Umbilical cord (tissue), 2 donors: ENCODE data around the gene SPARC. TPM values are rescaled to one million over a fixed set of nuclear protein-coding genes. Genes with fewer than 3 reads are reported as not detected.

Source experiments
- DNase-seq: peaks from one replicate; pipeline ENCODE4 v3.0.0-alpha.2; 2015; ENCODE audit warnings: low spot score
- total RNA-seq: library from RNA; depleted of rRNA; stranded (reverse); fragments of >200 nt; gene quantifications from one replicate; pipeline ENCODE4 v1.2.3, GENCODE V29; 2014; ENCODE audit warnings: low replicate concordance; ENCODE audit not compliant: insufficient read depth

Gene SPARC
- total RNA-seq, 1 donor from 2014 or later: 7,643 TPM

DNA sequence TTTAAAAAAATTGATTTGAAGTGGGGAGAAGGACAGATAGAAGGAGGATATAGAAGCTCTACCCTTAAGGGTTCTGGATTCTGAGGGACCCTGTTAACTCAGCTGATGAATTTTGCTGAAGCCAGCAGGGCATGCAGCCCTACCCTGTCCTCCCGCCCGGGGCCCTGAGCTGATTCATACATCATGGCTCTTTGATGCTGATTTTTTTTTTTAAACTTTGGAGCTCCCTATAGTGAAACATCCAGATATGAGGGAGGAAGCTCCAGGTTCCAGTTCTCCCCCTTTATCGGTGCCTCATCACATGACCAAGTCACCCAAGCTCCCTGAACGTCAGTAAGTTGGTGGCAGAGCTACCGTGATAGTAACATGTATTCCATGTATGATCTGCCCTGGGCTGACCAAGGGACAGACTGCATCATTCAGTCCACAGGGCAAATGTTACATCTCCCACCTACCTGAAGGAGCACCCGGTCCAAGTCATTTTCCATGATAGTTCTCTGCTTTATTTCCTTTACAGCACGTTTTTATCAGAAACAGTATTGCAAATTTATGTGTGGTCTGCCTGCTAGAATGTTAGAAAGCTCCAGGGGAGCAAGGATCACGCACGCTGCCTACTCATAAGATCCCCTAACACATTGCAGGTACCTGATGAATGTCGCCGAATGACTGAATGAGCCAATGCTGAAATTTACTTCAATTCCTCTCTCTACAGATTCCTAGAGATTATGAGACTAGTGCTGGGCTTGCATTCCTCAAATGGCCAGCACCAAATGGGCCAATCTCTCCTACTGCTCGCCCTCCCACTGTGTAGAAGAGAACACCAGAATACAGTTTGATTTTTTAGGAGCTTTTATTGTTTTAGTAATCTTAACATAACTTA is 25.9 kb downstream of the SPARC start:
- DNase-seq: peak; percentile 92

DNA sequence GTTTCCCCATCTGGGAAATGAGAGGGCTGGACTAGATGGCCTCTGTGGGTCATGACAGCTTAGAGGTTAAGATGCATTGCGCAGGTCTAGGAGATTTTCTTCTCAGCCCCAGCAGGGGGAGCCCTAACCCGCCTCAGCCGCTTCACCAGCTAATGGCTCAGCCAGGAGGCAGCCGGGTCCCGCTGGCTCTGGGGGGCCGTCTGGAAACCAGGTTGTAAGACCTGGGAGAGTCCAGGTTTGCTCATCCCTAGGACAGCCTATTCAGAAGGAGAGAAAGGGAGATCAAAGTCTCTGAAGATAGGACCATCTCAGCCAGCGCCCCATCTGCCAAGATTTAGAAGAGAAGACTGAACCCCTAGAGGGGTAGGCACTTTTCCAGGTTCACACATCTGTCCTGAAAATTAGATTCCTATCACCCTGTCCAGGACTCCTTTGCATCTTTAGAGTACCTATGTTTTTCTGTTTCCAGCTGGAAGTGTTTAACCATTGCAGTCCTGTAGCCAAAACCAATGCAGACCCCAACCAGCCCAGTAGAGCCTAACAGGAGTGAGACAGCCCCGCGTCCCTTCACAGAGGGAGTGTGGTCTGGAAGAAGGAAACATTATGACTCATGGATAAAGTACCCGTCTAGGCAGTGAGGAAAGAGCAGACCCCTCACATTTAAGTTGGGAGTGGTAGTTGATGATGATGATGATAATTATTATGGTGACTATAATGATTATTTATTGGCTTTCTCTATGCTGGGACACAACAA is 27.5 kb downstream of the SPARC start:
- DNase-seq: peak; percentile 89

DNA sequence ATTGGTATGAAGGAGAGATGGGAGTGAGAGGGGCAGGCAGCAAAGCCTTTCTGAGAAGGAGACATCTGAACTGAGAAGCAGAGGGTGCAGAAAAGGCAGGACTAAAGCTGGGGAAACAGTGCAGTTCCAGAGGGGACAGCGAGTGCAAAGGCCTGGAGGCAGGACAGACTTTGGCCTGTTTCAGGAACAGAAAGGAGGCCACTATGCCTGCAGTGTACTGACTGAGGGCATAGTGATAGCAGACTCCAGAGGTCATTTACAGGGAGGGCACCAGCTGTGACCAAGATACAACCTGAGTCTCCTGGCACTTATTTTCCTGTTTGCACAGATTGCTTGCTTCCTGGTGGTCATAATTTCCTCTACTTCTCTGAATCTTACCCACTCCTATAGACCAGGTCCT is 29.6 kb downstream of the SPARC start:
- DNase-seq: no peak

- DNase-seq: no peak
These were observed 30.4 kb downstream of the SPARC start for GRCh38 chr5:151656311-151656710.

GRCh38 chr5:151651997-151652645 is 34.6 kb downstream of the SPARC start:
- peak; percentile 90 for DNase-seq

DNA sequence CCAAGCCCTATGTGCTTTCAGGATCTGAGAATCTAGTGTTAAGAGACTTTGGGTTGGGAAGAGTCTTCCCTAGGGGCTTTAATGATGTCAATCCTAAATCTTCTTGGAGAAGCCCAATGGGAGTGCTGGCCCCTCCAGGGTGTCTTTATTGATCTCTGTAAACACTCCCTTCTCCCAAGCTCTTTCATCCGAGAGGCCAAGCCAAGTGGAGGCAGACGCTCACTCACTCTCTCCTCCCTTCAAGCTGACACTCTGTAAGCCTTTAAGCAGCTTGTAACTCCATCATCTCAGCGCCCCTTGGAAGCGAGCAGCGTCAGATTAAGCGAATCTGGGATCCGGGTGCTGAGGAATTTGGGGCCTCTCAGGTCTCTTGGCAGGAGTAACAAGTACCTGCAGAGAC is 37.7 kb downstream of the SPARC start:
- no peak for DNase-seq

DNA sequence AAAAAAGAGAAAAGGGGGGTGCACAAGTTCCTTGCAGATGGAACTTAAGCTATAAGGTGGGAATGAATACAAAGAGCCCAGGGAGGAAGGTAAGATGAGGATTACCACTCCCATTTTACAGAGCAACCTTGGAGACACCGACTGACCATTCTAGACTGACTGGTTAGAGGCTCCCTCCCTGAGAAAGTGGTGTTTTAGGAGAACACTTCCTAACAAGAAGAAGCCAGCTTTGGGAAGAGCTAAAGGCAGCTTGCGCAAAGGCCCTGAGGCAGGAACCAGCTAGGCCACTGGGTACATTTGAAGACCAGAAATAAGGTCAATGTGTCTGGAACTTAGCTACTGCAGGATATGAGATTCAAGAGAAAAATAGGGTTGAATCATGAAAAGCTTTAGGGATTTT is 38.6 kb downstream of the SPARC start:
- no peak for DNase-seq

DNA sequence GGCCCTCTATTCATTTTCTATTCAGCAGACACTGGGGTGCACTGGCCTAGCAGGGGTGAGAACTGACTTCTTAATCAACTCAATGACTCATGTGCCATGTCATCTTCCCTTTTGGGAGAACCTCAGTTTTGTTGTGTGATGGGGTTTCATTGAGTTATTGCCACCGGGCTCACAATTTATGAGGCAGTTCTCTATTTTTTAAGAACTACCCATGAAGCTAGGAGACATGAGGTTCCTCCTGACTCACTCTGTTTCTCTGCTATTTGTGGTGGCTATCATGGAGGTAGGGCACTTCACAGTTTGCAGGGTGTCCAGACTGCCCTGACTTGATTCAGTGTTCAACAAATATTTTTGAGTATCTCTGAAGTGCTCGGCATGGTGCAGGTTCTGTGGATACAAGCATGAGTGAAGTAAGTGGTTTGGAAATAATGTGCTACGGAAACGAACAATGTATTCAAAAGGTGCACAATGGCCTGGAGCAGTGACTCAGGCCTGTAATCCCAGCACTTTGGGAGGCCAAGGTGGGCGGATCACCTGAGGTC is 39.3 kb downstream of the SPARC start:
- DNase-seq: no peak

- no peak for DNase-seq
These were observed 40.4 kb downstream of the SPARC start for GRCh38 chr5:151646334-151646733.

GRCh38 chr5:151643388-151643787 is 43.3 kb downstream of the SPARC start:
- no peak for DNase-seq

DNA sequence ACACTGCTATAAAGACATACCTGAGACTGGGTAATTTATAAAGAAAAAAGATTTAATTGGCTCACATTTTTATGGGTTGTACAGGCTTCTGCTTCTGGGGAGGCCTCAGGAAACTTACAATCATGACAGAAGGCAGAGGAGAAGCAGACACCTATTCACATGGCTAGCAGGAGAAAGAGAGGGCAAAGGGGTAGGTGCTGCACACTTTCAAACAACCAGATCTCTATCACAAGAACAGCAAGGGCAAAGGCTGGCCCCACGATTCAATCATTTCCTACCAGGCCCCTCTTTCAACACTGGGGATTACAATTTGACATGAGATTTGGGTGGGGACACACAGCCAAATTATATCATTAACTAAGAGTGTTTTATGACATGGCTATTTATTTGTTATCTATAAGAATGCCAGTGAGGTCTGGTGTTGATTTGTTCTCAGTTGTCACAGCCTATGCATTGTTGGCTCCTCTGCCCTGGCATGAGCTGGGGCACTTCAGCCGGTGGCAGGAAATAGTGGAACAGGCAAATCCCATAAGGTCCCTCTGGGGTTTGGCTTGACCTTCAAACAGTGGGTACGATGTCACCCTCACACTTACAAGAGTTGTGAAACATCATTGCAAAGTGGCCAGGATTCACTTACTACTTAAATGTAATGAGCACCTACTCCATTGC is 44.1 kb downstream of the SPARC start:
- no peak for DNase-seq

- DNase-seq: no peak
These were observed 48.1 kb downstream of the SPARC start for GRCh38 chr5:151638619-151639018.

GRCh38 chr5:151637676-151638075 is 49.0 kb downstream of the SPARC start:
- DNase-seq: no peak

DNA sequence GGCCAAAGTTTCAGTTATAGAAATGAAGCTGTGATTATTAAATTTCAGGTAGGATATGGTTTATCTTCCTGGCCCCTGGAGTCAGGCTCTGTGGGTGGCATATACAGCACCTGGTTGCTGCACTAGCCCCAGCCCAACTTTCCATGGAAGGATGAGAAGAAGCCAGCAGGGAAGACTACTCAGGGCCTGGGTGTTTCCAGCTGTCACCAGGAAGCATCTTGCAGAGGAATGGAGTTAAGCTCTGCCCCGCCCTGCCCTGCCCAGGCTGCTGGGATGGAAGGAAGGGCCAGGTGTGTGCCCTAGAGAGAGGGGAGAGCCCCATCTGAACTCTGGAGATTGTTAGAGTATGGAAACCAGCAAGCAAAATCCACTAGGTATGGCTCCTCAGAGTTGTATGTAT is 52.8 kb downstream of the SPARC start:
- no peak for DNase-seq

GRCh38 chr5:151632941-151633340 is 53.8 kb downstream of the SPARC start:
- DNase-seq: no peak

DNA sequence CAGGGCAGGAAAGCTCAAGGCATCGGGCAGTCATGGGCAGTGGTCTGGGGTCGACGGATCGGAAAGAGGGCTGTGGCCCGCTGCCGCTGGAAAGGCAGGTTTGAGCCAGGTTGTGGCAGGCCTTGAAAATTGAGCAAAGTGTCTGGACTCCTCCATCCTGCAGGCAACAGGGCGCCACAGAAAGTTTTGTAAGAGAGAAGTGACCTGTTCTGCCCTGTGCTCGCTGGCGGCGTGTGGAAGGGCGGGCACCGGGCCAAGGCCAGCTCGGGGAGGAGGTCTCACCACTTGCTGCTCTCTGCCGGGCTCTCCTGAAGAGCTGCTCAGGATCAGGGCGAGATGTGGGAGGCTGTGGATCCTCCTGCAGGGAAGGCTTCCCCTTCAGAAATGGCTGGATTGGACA is 54.2 kb downstream of the SPARC start:
- no peak for DNase-seq

GRCh38 chr5:151631941-151632340 is 54.8 kb downstream of the SPARC start:
- DNase-seq: no peak

DNA sequence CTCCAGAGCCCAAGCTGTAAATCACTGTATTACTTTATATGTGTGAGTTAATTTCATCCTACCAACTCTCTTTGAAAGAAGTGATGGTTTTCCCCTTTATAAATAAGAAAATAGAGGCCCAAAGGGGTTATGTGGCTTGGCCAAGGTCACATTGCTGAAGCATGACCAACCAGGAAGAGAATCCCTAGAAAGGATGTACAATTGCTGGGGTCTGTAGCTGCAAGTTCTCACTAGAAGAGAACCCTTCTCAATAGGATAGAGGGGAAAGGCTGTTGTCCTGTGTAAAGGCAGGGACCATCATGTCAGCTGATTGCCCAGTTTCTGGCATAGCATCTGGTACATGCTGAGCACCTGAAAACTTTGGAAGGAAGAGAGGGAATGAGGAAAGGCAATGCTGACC is 56.6 kb downstream of the SPARC start:
- DNase-seq: no peak

GRCh38 chr5:151628112-151628823 is 58.4 kb downstream of the SPARC start:
- peak; percentile 88 for DNase-seq

DNA sequence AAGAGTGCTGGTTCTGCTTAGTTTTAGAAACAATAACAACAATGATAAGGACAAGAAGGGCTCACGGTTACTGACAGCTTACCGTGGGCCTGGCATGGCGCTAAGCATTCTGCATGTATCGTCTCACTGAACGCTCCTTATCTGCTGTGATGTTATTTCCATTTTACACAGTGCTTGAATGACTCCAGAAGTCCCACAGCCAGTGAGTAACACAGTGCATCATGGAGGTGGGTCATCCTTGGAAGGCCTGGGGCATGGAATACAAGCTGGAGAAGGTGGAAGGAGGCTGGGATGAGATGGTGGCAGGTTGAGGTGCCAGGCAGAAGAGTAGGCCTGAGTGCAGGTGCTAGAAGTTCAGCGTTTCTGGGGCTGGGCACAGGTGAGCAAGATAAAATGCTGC is 59.1 kb downstream of the SPARC start:
- DNase-seq: peak; percentile 45

DNA sequence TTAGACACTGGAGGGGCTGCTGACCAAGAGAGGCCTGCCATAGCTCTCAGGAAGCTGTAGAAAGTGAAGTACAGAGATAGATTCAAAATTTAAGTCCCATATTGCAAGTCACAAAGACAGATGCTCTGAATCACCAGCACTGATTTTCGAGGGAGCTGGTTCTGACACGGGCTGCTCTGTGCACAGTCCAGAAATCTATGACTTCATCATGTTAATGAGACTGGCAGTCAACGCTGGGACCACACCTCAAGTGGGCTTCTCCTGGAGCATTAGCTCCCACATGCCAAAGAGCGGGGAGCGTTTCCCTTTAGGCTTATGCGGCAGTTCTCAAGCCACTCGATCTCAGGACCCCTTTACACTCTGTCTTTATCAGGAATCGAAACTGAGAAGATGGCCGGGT is 61.4 kb downstream of the SPARC start:
- DNase-seq: no peak
